Measurements from ENCODE around the gene JMJD4. TPM values are rescaled to one million over a fixed set of nuclear protein-coding genes. Genes with fewer than 3 reads are reported as not detected.
A peak's percentile ranks its signal among the peaks of the same experiment; 100 is the strongest.

Gene JMJD4
- total RNA-seq, 1 experiment from 2014 or later: 24.4 TPM

GRCh38 chr1:227769047-227769935 is 34.2 kb upstream of the JMJD4 start:
- Histone ChIP-seq H3K23ac (ENCODE audit: insufficient read length, low read depth, low read length) (no peak overlapping the region), H3K27ac (ENCODE audit: insufficient read length, low read depth, low read length) (no peak overlapping the region), H3K4me1 (ENCODE audit: insufficient read depth, low read length) (no peaks in the 10 kb centered on the region), H3K9ac (ENCODE audit: extremely low read depth, insufficient read length, low read length) (no peak overlapping the region), H2AK5ac (ENCODE audit: insufficient read length, low read length) (no peak overlapping the region), H2BK15ac (ENCODE audit: low read depth, low read length) (no peak overlapping the region), H3K14ac (ENCODE audit: insufficient read depth, low read length) (no peak overlapping the region; the same call in 1 of the 2 replicates), H3K18ac (ENCODE audit: insufficient read length, low read depth, low read length) (no peak overlapping the region), H3K79me2 (ENCODE audit: insufficient read depth, low read length) (no peaks in the 10 kb centered on the region), H3K79me1 (ENCODE audit: insufficient read depth, low read depth, low read length, poor library complexity, severe bottlenecking) (no peaks in the 10 kb centered on the region), H2BK120ac (ENCODE audit: low read depth, low read length, poor library complexity, severe bottlenecking) (no peak overlapping the region), H4K91ac (ENCODE audit: insufficient read length, low read depth, low read length) (no peak overlapping the region), H3T11ph (ENCODE audit: low read length) (no peak overlapping the region), H2AFZ (ENCODE audit: low read length) (no peak overlapping the region), H3K23me2 (ENCODE audit: insufficient read length, low read depth, low read length, poor library complexity, severe bottlenecking) (no peaks in the 10 kb centered on the region), H3K56ac (ENCODE audit: insufficient read length, low read depth, low read length) (no peak overlapping the region), H2BK20ac (ENCODE audit: low read depth, low read length, poor library complexity, severe bottlenecking) (no peak overlapping the region), H3K9me3 (ENCODE audit: control insufficient read depth, low read depth, low read length) (no peaks in the 10 kb centered on the region), H4K5ac (ENCODE audit: insufficient read length, low read depth, low read length) (no peak overlapping the region), H2BK12ac (ENCODE audit: insufficient read length, low read depth, low read length) (no peak overlapping the region), H3K4ac (ENCODE audit: low read depth, low read length) (no peak overlapping the region), H3K4me2 (ENCODE audit: insufficient read depth, insufficient read length, low read length) (no peak overlapping the region), H3K27me3 (ENCODE audit: insufficient read depth, low read length) (no peaks in the 10 kb centered on the region), H4K20me1 (ENCODE audit: control insufficient read depth, insufficient read depth, insufficient read length) (no peaks in the 10 kb centered on the region), H2BK5ac (ENCODE audit: insufficient read length, low read length) (no peak overlapping the region), H4K8ac (replicated peaks; ENCODE audit: insufficient read length, low read depth, low read length) (no peak overlapping the region)
- H3K36me3 Mint-ChIP-seq (ENCODE audit: insufficient read depth in 1 of 3, low read depth in 3 of 3): peaks cover 19 to 54% (median 43%) of the 10 kb centered on the region in 3 experiments
- no peak for TF ChIP-seq CTCF (conservative IDR thresholded peaks at IDR 0.05)
- no peaks in the 10 kb centered on the region for H3K9me3 Mint-ChIP-seq
- no CpG with 5 or more reads among the region's 20 CpGs for WGBS (ENCODE audit: extremely low coverage, insufficient read length, low lambda C conversion rate)
- H3K27ac Mint-ChIP-seq: 0 out of 7 replicates have a peak overlapping the region, but pooled peaks of 1 of the 3 experiments have one; percentile 23
- DNase-seq: no peak
- no peaks in the 10 kb centered on the region for H3K27me3 Mint-ChIP-seq (ENCODE audit: low read depth)
- H3K4me1 Mint-ChIP-seq: peaks cover 0 to under 1% of the 10 kb centered on the region in 2 experiments; a peak in 2 of 4 replicates
- H3K4me3 Mint-ChIP-seq: no peak overlapping the region

Measured in H9 (cell line).